ENCODE results near the gene BRIP1.

Gene BRIP1

DNA sequence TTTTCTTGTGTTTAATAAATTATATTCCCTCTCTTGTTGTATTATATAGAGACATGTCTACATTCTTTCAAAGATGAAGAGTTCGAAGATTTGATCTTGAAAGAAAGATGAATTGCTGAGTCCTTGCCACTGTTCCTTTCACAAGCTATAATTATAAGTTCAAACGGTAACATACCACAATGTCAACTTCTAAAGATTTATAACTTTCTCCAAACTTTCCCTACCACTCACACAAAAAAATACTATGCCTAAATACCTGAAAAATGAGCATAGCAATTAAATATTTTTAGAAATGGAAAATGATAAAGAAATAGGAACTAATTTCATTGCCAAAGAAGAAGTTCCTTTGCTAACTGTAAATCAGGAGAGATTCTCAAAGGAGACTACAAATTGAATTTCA is 50.6 kb downstream of the BRIP1 start:
- no peak for DNase-seq (ENCODE audit: low read depth)
- H3K4me3 ChIP-seq (ENCODE audit: low read length) = no peak overlapping the region
- no peak for TF ChIP-seq CTCF (conservative IDR thresholded peaks at IDR 0.05; ENCODE audit: low read length)

GRCh38 chr17:61809816-61810392 is 53.4 kb downstream of the BRIP1 start:
- TF ChIP-seq CTCF (conservative IDR thresholded peaks at IDR 0.05; ENCODE audit: low read length) = no peak
- DNase-seq (ENCODE audit: low read depth) = peak; percentile 74
- no peak overlapping the region for H3K4me3 ChIP-seq (ENCODE audit: low read length)

DNA sequence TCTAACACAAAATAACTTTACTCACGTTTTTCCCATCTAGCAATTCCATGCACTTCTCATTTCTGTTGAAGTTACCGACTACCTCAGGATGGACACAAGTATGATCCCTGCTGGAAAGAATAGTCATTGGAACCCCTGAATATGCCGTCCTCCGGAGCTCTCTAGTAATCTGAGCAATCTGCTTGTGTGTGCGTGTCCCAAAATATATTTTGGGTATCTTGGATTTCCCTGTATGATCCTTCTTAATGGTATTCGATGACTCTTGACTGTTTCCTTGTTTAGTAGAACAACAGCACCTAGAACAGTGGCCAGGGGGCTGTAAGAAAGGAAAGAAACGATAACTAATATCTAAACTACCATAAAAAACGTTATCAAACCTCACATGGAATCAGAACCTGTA is 54.9 kb downstream of the BRIP1 start:
- no peak for DNase-seq (ENCODE audit: low read depth)

DNA sequence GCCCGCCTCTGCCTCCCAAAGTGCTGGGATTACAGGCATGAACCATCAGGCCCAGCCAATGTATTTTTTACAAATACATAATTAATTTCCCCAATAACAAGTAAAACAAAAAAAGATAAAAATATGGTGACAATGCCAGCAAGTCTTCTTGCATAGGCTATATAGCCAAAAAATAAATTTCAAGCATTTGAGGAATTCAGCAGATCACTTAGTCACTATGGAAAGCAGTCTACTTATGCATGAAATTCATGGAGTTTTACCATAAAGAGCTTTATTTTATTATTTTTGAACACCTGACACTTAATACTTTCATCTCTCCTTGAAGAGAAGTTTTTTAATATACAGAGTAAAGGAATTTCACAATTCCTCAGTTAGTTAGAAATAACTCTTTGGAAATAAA is 56.4 kb downstream of the BRIP1 start:
- DNase-seq (ENCODE audit: low read depth) = peak; percentile 51
- H3K4me3 ChIP-seq (ENCODE audit: low read length) = no peak overlapping the region
- TF ChIP-seq CTCF (conservative IDR thresholded peaks at IDR 0.05; ENCODE audit: low read length) = no peak

More for the DNA sequence above, 54.9 kb downstream of the BRIP1 start:
- TF ChIP-seq CTCF (conservative IDR thresholded peaks at IDR 0.05; ENCODE audit: low read length) = no peak
- no peak overlapping the region for H3K4me3 ChIP-seq (ENCODE audit: low read length)

GRCh38 chr17:61806081-61806828 is 57.1 kb downstream of the BRIP1 start:
- TF ChIP-seq CTCF (conservative IDR thresholded peaks at IDR 0.05; ENCODE audit: low read length) = no peak
- DNase-seq (ENCODE audit: low read depth) = no peak
- no peak overlapping the region for H3K4me3 ChIP-seq (ENCODE audit: low read length)

- DNase-seq (ENCODE audit: low read depth) = peak; percentile 77
- no peak for TF ChIP-seq CTCF (conservative IDR thresholded peaks at IDR 0.05; ENCODE audit: low read length)
- H3K4me3 ChIP-seq (ENCODE audit: low read length) = no peak overlapping the region
These were observed 57.9 kb downstream of the BRIP1 start for GRCh38 chr17:61805399-61805798.

DNA sequence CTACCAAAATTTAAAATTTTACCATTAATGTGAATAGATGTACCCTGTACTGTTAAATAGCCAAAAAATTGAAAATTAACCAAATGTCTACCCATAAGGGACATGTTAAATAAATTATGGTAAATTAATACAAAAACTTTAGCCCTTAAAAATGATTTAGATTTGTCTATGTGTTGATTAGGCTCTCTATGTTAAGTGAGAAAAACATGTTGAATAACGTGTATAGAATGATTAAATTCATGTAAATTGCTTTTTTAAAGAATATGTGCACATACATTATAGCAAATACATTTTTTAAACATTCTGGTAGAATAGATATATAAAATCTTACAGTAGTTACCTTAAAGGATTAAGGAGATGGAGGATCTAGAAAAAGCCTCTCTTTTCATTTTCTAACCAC is 59.5 kb downstream of the BRIP1 start:
- no peak overlapping the region for H3K4me3 ChIP-seq (ENCODE audit: low read length)
- DNase-seq (ENCODE audit: low read depth) = no peak
- TF ChIP-seq CTCF (conservative IDR thresholded peaks at IDR 0.05; ENCODE audit: low read length) = no peak
